HL-60 (cell line): ENCODE measurements around the gene ALDH9A1.
A peak's percentile ranks its signal among the peaks of the same experiment; 100 is the strongest.

Source experiments
- DNase-seq, 2 experiments: peaks; one replicate each; pipeline ENCODE4 v3.0.0-alpha.2; 2010 to 2020; ENCODE audit warnings: low read depth in 1 of 2, low spot score in 1 of 2
- H3K27ac ChIP-seq: fragments of 250-450 bp; sonication (Bioruptor Pico); replicated peaks from 2 replicates; pipeline ENCODE4 v1.5.1; 2020; ENCODE audit warnings: mild to moderate bottlenecking, moderate library complexity
- H3K27me3 ChIP-seq: fragments of 250-450 bp; sonication (Bioruptor Pico); 2 replicates; pipeline ENCODE4 v1.5.1; 2021; ENCODE audit warnings: mild to moderate bottlenecking, moderate library complexity; ENCODE audit not compliant: insufficient read depth, poor library complexity, severe bottlenecking
- H3K4me3 ChIP-seq: replicated peaks from 2 replicates; pipeline ENCODE4 v1.5.1; 2011; ENCODE audit warnings: mild to moderate bottlenecking, control low read depth, low read length; ENCODE audit not compliant: insufficient read depth
- GABPA ChIP-seq: IDR thresholded peaks from 2 replicates; pipeline ENCODE4 v1.6.1; 2012; ENCODE audit warnings: low read depth
- POLR2AphosphoS5 ChIP-seq: IDR thresholded peaks from 2 replicates; pipeline ENCODE4 v1.6.1; 2012; ENCODE audit warnings: low read depth
- SPI1 ChIP-seq: IDR thresholded peaks from 2 replicates; pipeline ENCODE4 v1.6.1; 2012; ENCODE audit warnings: low read depth, mild to moderate bottlenecking, borderline replicate concordance
- TF ChIP-seq, protein P1 (sequence below): IDR thresholded peaks from one replicate; pipeline ENCODE4 v1.5.1; 2011; ENCODE audit warnings: low read length, control low read depth, inconsistent platforms; ENCODE audit not compliant: insufficient read depth
- TF ChIP-seq, protein P2 (sequence below): IDR thresholded peaks from 2 replicates; pipeline ENCODE4 v1.6.1; 2012; ENCODE audit warnings: low read depth; ENCODE audit not compliant: insufficient replicate concordance

The ALDH9A1 gene

DNA sequence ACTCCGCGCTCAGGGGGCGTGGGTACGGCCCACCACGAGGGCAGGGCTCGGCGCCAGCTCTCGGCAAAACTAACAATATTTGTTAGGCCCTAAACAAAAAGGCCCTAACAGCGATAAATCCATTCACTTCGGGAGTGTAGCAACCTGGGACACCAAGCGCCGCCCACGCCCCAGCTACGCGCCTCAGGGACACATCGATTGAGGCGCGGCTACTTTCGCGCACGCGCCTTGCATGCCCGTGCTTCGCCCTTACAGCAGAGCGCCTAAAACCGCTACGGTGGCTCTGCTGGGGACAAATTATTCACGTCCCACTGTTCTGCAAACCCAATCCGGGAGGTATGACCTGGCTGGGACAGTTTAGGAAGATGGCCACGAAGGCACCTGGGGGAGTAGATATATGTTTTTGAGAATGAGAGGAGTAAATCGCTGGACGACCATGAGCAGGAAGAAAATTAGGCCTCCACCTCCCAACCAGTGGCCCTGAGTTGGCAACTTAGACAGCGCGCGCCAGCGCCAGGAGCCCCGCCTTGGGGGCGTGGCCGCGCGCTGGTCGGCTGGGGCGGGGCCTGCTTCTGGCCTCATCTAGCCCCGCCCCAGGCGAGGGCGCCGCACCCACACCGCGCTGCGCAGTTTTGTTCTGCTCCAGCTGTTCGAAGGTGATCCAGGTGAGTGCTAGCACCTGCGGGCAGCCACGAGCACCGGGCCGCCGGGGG lies 67.6 kb downstream of the ALDH9A1 start, which contains the start of gene MGST3:
Gene MGST3 (plus strand): TSS at position 606 of the 713 bp plus-strand sequence. CDS start 18,614 bp downstream, outside the sequence.
- Histone ChIP-seq H3K27me3 (no peaks in the 10 kb centered on the region), H3K27ac (peak within 1 kb of the TSS; percentile 90), H3K4me3 (peak within 1 kb of the TSS; percentile 96)
- TF ChIP-seq, protein P1, sequence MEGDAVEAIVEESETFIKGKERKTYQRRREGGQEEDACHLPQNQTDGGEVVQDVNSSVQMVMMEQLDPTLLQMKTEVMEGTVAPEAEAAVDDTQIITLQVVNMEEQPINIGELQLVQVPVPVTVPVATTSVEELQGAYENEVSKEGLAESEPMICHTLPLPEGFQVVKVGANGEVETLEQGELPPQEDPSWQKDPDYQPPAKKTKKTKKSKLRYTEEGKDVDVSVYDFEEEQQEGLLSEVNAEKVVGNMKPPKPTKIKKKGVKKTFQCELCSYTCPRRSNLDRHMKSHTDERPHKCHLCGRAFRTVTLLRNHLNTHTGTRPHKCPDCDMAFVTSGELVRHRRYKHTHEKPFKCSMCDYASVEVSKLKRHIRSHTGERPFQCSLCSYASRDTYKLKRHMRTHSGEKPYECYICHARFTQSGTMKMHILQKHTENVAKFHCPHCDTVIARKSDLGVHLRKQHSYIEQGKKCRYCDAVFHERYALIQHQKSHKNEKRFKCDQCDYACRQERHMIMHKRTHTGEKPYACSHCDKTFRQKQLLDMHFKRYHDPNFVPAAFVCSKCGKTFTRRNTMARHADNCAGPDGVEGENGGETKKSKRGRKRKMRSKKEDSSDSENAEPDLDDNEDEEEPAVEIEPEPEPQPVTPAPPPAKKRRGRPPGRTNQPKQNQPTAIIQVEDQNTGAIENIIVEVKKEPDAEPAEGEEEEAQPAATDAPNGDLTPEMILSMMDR: no peak
- TF ChIP-seq POLR2AphosphoS5: peak; percentile 80; the same call in 1 of the 2 replicates
- peak; percentile 95 for DNase-seq

DNA sequence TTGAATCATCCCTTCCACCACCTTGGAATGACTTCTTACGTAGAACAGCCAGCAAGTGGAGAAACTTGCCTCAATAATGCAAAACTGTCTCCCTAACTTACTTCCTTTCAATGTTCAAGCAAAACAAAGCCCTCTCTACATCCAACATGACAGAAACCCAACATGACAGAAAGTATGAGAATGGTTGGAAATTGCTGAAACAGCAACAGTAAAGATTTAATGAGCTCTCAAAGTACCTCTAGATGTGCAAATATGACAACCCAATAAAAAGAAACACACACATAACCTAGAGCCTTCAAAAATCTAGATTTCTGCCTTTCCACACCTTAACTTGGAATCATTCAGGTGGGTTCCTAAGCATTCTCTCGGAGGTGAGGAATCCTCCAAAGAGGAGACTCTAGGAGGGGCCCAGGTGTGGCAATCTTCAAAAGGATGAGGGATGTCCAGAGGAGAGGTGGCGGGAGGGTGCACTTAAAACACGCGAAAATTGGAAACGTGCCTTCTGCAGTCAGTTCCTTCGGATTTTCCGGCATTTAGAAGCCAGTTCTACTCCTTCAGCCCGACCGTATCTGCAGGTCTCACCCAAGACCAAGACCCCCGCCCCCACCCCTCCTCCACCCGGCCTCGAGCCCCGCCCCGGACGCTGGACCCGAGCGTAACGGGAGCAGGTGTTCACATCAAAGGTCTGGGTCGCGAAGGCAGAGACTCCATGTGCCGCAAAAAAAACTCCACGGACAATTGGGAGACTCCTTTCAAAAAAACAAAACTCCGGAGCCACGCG lies 68.3 kb downstream of the ALDH9A1 start:
- H3K4me3 ChIP-seq: peak overlapping the region; percentile 96
- TF ChIP-seq SPI1 (no peak), GABPA (no peak), POLR2AphosphoS5 (no peak)
- TF ChIP-seq, protein P1: no peak
- TF ChIP-seq, protein P2, sequence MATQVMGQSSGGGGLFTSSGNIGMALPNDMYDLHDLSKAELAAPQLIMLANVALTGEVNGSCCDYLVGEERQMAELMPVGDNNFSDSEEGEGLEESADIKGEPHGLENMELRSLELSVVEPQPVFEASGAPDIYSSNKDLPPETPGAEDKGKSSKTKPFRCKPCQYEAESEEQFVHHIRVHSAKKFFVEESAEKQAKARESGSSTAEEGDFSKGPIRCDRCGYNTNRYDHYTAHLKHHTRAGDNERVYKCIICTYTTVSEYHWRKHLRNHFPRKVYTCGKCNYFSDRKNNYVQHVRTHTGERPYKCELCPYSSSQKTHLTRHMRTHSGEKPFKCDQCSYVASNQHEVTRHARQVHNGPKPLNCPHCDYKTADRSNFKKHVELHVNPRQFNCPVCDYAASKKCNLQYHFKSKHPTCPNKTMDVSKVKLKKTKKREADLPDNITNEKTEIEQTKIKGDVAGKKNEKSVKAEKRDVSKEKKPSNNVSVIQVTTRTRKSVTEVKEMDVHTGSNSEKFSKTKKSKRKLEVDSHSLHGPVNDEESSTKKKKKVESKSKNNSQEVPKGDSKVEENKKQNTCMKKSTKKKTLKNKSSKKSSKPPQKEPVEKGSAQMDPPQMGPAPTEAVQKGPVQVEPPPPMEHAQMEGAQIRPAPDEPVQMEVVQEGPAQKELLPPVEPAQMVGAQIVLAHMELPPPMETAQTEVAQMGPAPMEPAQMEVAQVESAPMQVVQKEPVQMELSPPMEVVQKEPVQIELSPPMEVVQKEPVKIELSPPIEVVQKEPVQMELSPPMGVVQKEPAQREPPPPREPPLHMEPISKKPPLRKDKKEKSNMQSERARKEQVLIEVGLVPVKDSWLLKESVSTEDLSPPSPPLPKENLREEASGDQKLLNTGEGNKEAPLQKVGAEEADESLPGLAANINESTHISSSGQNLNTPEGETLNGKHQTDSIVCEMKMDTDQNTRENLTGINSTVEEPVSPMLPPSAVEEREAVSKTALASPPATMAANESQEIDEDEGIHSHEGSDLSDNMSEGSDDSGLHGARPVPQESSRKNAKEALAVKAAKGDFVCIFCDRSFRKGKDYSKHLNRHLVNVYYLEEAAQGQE: no peak
- no peak for DNase-seq
- H3K27ac ChIP-seq: peak overlapping the region; percentile 90
- no peaks in the 10 kb centered on the region for H3K27me3 ChIP-seq

DNA sequence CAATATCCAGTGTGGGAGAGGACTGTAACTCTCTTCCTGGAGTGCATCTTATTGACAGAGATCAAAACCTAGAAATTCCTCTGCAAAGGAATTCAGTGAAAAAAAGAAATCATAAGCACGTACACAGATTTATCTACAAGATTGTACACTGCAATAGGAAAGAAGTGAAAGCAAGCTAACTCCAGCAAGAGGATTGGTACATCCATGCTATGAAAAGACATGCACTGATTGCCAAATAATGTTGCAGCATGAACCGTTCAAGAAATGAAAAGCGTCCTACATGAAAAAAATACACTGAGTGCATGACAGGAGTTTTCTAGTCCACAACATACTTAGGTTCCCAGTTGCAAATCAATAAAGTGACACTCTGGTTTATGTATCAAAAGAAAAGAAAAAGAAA lies 69.2 kb downstream of the ALDH9A1 start:
- H3K27me3 ChIP-seq: no peaks in the 10 kb centered on the region
- no peak overlapping the region for H3K27ac ChIP-seq
- TF ChIP-seq SPI1: no peak
- TF ChIP-seq, protein P2: no peak
- no peak for DNase-seq
- no peak overlapping the region for H3K4me3 ChIP-seq

DNA sequence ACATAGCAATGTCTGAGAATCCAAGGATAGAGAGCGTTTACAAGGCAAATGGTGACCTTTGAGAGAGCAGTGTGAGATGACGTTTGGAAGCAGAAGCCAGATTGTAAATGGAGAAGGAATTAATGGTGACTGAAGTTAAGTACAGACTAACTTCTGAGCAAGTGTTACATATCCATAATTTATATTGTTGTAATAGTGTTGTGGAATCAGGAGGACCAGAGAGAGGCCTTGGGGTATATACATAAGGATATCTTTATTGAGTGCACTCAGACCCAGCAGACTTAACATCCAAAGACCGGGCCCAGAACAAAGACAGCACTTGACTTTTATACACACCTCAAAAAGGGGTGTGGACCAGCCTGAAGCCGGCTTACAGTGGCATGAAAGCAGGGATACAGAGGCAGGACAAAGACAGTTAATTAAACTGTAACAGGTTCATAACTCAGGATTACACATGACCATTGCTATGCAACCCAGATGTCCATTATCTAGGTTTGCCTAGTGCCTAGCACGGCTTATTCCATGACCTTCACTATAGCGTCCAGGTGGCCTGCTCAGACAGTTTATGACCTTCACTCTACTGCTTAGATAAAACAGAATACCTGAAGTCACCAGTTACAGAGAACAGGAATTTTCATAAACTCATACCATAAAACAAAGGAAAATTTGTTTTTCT lies 70.1 kb downstream of the ALDH9A1 start:
- H3K27me3 ChIP-seq: no peaks in the 10 kb centered on the region
- no peak for TF ChIP-seq SPI1
- TF ChIP-seq POLR2AphosphoS5: no peak
- TF ChIP-seq GABPA: no peak
- TF ChIP-seq, protein P1: no peak
- TF ChIP-seq, protein P2: no peak
- no peak overlapping the region for H3K27ac ChIP-seq
- no peak for DNase-seq
- no peak overlapping the region for H3K4me3 ChIP-seq
